ENCODE results near the gene RIN2. TPM values are rescaled to one million over a fixed set of nuclear protein-coding genes. Genes with fewer than 3 reads are reported as not detected.

Gene RIN2
- total and polyA plus RNA-seq, 4 donors = 3.4 to 16.6 (median 6.3) TPM

- Histone ChIP-seq H3K36me3 (ENCODE audit: control insufficient read depth in 4 of 4, insufficient read depth in 3 of 4, low read depth in 1 of 4, low read length in 3 of 4) (no peaks in the 10 kb centered on the region), H3K4me1 (ENCODE audit: control insufficient read depth in 4 of 4, insufficient read depth in 4 of 4, low read length in 3 of 4) (peaks cover 0 to 5% (median 2%) of the 10 kb centered on the region in 4 donors)
- 90% methylated on average over 2 of the region's 2 CpGs for WGBS
Observed at GRCh38 chr20:19765266-19765665, 7.2 kb downstream of the RIN2 start.

GRCh38 chr20:19765913-19766312 is 7.9 kb downstream of the RIN2 start:
- TF ChIP-seq HNF4G (IDR thresholded peaks at IDR 0.05) (no peak), RAD21 (IDR thresholded peaks at IDR 0.05) (no peak), SP1 (IDR thresholded peaks at IDR 0.05) (no peak), MAX (IDR thresholded peaks at IDR 0.05) (no peak), EGR1 (IDR thresholded peaks at IDR 0.05; ENCODE audit: low read depth in 2 of 2) (no peak), HNF4A (conservative IDR thresholded peaks at IDR 0.05) (no peak), FOXA2 (IDR thresholded peaks at IDR 0.05) (no peak), REST (IDR thresholded peaks at IDR 0.05) (no peak), TAF1 (conservative IDR thresholded peaks at IDR 0.05) (no peak), JUND (IDR thresholded peaks at IDR 0.05) (no peak), NR2F2 (IDR thresholded peaks at IDR 0.05) (no peak), CTCF (IDR thresholded peaks at IDR 0.05; ENCODE audit: low read depth, low read length, missing input control) (no peak)
- H3K9ac ChIP-seq (ENCODE audit: low read depth in 1 of 2, low read length in 2 of 2) = no peak overlapping the region
- DNase-seq (ENCODE audit: low spot score) = no peak
- no peaks in the 10 kb centered on the region for H3K27me3 ChIP-seq (ENCODE audit: control insufficient read depth in 4 of 4, insufficient read depth in 4 of 4, low read length in 3 of 4)
- no peak overlapping the region for H3K27ac ChIP-seq (ENCODE audit: low read depth in 1 of 2, low read length in 2 of 2)
- WGBS = 98% methylated on average over 4 of the region's 4 CpGs
- no peaks in the 10 kb centered on the region for H3K36me3 ChIP-seq (ENCODE audit: control insufficient read depth in 4 of 4, insufficient read depth in 3 of 4, low read depth in 1 of 4, low read length in 3 of 4)
- H3K4me3 ChIP-seq (ENCODE audit: low read depth in 1 of 3, low read length in 3 of 3) = no peak overlapping the region
- H3K4me1 ChIP-seq (ENCODE audit: control insufficient read depth in 4 of 4, insufficient read depth in 4 of 4, low read length in 3 of 4) = peaks cover 0 to 1% (median 0%) of the 10 kb centered on the region in 4 donors
- H3K9me3 ChIP-seq (ENCODE audit: control insufficient read depth in 4 of 4, low read length in 3 of 4) = no peaks in the 10 kb centered on the region

More at GRCh38 chr20:19765266-19765665, 7.2 kb downstream of the RIN2 start:
- no peaks in the 10 kb centered on the region for H3K27me3 ChIP-seq (ENCODE audit: control insufficient read depth in 4 of 4, insufficient read depth in 4 of 4, low read length in 3 of 4)
- H3K27ac ChIP-seq (ENCODE audit: low read depth in 1 of 2, low read length in 2 of 2) = no peak overlapping the region
- no peak for DNase-seq (ENCODE audit: low spot score)
- no peak overlapping the region for H3K4me3 ChIP-seq (ENCODE audit: low read depth in 1 of 3, low read length in 3 of 3)
- no peaks in the 10 kb centered on the region for H3K9me3 ChIP-seq (ENCODE audit: control insufficient read depth in 4 of 4, low read length in 3 of 4)
- TF ChIP-seq MAX (IDR thresholded peaks at IDR 0.05) (no peak), SP1 (IDR thresholded peaks at IDR 0.05) (no peak), NR2F2 (IDR thresholded peaks at IDR 0.05) (no peak)
- H3K9ac ChIP-seq (ENCODE audit: low read depth in 1 of 2, low read length in 2 of 2) = no peak overlapping the region

GRCh38 chr20:19767070-19767469 is 9.0 kb downstream of the RIN2 start:
- H3K4me1 ChIP-seq (ENCODE audit: control insufficient read depth in 4 of 4, insufficient read depth in 4 of 4, low read length in 3 of 4) = peaks cover 0 to 2% (median under 1%) of the 10 kb centered on the region in 4 donors
- H3K4me3 ChIP-seq (ENCODE audit: low read depth in 1 of 3, low read length in 3 of 3) = no peak overlapping the region
- no peaks in the 10 kb centered on the region for H3K27me3 ChIP-seq (ENCODE audit: control insufficient read depth in 4 of 4, insufficient read depth in 4 of 4, low read length in 3 of 4)
- WGBS = 91% methylated on average over 4 of the region's 4 CpGs
- H3K9ac ChIP-seq (ENCODE audit: low read depth in 1 of 2, low read length in 2 of 2) = no peak overlapping the region
- no peaks in the 10 kb centered on the region for H3K36me3 ChIP-seq (ENCODE audit: control insufficient read depth in 4 of 4, insufficient read depth in 3 of 4, low read depth in 1 of 4, low read length in 3 of 4)
- no peaks in the 10 kb centered on the region for H3K9me3 ChIP-seq (ENCODE audit: control insufficient read depth in 4 of 4, low read length in 3 of 4)
- H3K27ac ChIP-seq (ENCODE audit: low read depth in 1 of 2, low read length in 2 of 2) = no peak overlapping the region
- DNase-seq (ENCODE audit: low spot score) = no peak
- no peak for TF ChIP-seq YY1 (IDR thresholded peaks at IDR 0.05)
- no peak for TF ChIP-seq RXRA (IDR thresholded peaks at IDR 0.05)
- no peak for TF ChIP-seq RAD21 (IDR thresholded peaks at IDR 0.05)
- TF ChIP-seq EGR1 (IDR thresholded peaks at IDR 0.05; ENCODE audit: low read depth in 2 of 2) = no peak
- TF ChIP-seq ZBTB33 (IDR thresholded peaks at IDR 0.05) = no peak
- no peak for TF ChIP-seq HNF4A (conservative IDR thresholded peaks at IDR 0.05)
- TF ChIP-seq CTCF (IDR thresholded peaks at IDR 0.05; ENCODE audit: low read depth, low read length, missing input control) = no peak
- no peak for TF ChIP-seq MAX (IDR thresholded peaks at IDR 0.05)
- no peak for TF ChIP-seq ATF3 (IDR thresholded peaks at IDR 0.05)
- TF ChIP-seq TAF1 (conservative IDR thresholded peaks at IDR 0.05) = no peak

All from liver (tissue), 9 donors.